HG02678 (cell line): ENCODE measurements around the gene FARS2.

Experiments used
- ATAC-seq: cut with Tn5 transposase; IDR thresholded peaks from one replicate; pipeline ENCODE4 v1.9.1; 2021; ENCODE audit warnings: mild to moderate bottlenecking, moderate library complexity; ENCODE audit not compliant: unreplicated experiment

Gene FARS2

GRCh38 chr6:5260661-5261544 lies at the start of gene FARS2, which contains the start of gene LYRM4:
Gene FARS2, plus strand, starts transcription at chr6:5261513.
Gene LYRM4, minus strand, starts transcription at chr6:5260950. Its CDS starts 217 bp downstream, at chr6:5260733.
- peak; percentile 79 for ATAC-seq

DNA sequence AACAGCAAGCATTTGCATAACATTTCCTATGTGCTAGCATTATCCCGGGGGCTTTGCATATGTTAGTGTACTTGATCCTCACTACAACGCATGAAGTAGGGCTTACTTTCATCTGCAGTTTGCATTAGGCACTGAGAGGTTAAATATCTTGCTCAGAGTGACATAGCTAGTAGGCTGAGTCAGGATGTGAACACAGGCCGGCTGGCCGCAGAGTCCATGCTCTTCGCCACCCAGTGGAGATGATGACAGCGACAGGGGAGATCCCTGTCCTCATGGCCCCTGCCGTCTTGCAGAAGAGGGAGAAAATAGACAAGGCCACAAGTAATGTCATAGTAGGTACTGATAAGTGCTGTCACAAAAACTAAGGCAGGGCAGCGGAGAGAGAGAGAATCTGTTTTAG lies 47.5 kb upstream of the FARS2 start:
- ATAC-seq: no peak

- no peak for ATAC-seq
Observed at GRCh38 chr6:5214570-5215052, 46.7 kb upstream of the FARS2 start.

- ATAC-seq: no peak
Observed at GRCh38 chr6:5215159-5215558, 46.2 kb upstream of the FARS2 start.

DNA sequence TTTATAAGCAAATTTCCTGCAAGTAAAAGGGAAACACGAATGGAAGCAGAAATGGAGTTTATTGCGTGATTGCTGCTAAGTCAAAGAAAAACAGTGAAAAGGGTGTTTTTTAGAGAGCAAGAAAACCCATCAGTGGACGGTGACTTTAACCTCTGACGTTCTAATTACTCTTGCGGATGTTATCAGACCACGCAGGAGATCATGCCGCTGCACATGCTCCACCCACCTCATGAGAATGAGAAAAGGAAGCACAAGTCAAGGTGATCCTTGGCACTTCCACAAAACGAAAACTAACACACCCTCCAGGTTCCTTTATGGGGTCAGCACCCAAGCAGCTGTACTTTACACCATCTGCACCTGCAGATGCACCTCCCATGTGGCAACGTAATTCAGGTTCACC lies 45.5 kb upstream of the FARS2 start:
- ATAC-seq: no peak

GRCh38 chr6:5217356-5217755 lies 44.0 kb upstream of the FARS2 start:
- ATAC-seq: no peak

DNA sequence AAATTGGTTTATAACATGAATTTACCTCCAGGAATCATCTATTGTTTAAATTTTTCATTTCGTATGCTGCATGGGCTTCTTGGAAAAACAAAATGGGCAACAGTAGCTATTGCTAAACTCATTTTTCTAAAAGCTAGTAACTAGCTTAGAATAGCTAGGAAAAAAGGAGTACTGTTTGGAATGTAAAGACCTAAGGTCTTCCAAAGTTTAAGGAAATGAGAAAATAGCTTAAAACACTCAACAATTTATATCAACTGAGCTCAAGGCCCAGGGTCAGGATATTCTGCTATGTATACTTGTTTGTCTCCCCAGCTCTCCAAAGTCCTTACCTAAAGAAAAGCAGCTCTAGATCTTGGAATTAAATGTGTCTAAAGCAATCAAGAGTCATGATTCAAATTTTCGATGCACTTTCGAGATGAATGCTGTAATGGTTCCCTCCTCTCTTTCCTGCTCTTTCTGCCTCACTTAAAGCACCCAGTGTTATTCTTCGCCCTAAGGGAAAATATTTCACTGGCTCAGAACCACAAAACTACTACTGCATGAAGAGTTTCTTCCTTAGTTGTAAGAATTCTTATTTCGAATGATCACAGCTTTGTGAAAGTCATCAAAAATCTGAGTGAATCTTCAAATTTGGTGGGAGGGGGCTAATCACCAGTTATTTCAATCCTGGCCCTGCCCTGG lies 42.2 kb upstream of the FARS2 start:
- no peak for ATAC-seq

- ATAC-seq: no peak
Observed at GRCh38 chr6:5220443-5220842, 40.9 kb upstream of the FARS2 start.

DNA sequence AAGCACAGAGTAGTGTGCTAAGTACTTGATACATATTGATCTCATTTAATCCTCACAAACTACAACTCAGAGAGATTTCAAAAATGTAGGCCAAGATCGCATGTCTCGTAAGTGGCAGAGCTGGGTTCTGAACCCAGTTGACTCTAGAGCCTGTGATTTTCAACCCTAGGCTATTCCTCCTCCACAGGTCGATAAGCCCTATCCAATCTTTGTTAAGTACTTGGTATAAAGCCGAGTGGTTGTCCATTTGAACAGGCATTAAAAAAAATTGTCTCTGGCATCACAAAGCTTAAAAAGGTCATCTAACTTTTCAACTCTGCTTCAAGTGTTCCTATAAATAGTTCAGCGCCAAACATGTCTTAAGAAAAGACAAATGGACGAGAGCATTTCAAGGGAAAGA lies 38.0 kb upstream of the FARS2 start:
- no peak for ATAC-seq

GRCh38 chr6:5229356-5229755 lies 32.0 kb upstream of the FARS2 start:
- no peak for ATAC-seq

GRCh38 chr6:5230081-5230480 lies 31.2 kb upstream of the FARS2 start:
- no peak for ATAC-seq

GRCh38 chr6:5231289-5231688 lies 30.0 kb upstream of the FARS2 start:
- ATAC-seq: no peak

DNA sequence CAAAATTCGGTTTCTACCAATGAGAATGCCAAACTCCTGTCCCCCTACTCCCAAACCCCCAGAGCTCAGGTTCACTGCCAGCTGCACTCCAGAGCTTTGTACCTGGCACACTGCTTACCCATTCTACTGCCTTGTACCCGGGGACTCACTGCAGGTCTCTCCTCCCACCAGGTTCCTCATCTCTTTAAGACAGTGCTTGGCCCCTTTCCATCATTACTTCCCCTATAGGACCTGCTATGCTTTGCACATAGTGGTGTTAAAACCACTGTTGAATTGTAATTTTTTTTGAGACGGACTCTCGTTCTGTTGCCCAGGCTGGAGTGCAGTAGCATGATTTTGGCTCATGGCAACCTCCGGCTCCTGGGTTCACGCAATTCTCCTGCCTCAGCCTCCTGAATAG lies 26.4 kb upstream of the FARS2 start:
- ATAC-seq: no peak

GRCh38 chr6:5235830-5236229 lies 25.5 kb upstream of the FARS2 start:
- ATAC-seq: no peak

- ATAC-seq: no peak
Observed at GRCh38 chr6:5237805-5238204, 23.5 kb upstream of the FARS2 start.

DNA sequence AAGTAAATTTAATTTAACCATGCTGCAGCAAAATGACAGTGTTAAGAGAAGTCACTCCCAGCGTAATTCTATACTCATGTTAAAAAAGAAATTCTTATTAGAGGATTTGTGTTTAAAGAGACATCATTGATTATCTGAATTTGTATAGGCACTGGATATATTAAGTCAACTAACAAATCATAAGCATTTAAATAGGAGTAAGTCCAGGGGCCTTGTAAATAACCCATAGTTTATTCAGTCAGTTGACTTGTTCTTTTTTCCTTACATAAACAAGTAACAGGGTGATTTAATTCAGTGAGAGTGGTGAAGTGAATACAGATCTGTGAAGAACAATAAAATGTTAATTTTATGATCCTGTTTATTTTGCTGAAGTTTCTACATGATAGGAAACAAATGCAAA lies 23.0 kb upstream of the FARS2 start:
- no peak for ATAC-seq

DNA sequence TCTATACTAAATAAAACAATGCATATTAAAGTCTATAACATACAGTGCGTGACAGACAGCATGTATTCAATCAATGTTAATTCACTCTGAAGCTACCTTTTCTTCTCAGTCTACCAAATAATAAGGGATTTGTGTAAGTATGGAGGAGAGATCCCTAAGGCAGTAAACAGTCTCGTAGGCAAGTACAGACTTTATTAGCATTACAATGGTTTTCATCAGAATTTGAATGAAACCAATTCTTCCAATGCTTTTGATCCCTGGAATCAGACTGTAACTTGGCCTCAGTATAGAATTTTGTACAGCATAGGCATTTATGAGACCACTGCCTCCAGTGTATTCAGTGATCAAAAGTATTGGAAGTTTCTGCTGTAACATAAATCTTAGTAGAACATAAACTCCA lies 20.1 kb upstream of the FARS2 start:
- no peak for ATAC-seq

GRCh38 chr6:5243069-5243468 lies 18.2 kb upstream of the FARS2 start:
- ATAC-seq: no peak

DNA sequence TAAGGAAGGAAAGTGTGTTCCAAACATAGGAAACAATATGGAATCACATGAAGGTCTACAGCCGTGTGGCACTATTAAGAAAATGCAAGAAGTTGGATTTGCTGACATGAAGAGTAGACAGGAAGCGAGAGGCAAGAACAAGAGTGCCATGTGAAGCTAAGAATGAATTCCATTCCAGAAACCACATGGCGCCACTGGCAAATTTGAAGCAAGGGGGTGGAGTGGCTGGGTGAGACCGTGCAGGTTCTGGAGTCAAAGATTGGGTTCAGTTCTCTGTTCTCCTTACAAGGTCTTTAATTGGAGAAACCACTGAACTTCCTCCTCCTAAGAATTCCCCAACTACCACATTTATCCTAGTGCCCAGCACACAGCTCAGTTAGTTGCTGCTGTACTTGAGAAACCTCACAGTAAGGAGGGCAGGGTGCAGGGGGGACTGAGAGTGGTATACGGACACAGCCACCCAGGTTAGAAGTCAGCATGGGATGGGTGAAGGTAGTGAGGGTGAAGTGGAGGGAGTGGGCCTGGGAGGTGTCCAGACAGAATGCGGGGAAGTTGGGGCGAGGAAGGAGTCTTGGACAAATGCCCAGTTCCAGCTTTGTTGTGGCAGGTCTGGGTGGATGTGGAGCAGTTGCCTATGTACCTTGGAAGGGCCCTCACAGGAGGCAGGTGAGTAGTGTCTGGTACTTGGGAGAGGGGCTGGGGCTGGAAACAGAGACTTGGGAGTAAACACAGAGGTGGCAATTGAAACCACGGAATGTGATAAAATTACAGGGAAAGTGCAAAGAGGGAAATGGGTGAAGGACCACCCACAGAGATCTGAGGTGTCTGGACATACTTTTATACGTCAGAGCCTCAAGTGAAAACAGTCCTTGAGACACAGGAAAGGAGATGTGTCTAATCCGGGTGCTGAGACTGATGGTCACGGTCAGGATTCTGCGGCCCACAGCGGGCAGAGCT lies 14.9 kb upstream of the FARS2 start:
- ATAC-seq: no peak

GRCh38 chr6:5247201-5247600 lies 14.1 kb upstream of the FARS2 start:
- no peak for ATAC-seq
